ENCODE results near the gene HSPA12A. TPM values are rescaled to one million over a fixed set of nuclear protein-coding genes. Genes with fewer than 3 reads are reported as not detected.

The HSPA12A gene
- total and polyA plus RNA-seq, 2 of the 13 experiments (the other 11 are each of a cell fraction or from before 2014, with no cell fraction given): 6.4 to 13.6 TPM

DNA sequence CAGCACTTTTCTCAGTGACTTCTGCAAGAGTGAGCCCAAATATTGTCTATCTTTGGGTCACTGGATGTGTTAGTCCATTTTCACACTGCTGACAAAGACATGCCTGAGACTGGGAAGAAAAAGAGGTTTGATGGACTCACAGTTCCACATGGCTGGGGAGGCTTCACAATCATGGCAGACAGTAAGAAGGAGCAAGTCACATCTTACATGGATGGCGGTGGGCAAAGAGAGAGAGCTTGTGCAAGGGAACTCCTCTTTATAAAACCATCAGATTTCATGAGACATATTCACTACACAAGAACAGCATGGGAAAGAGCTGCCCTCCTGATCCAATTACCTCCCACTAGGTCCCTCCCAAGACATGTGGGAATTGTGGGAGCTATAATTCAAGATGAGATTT lies 6.1 kb upstream of the HSPA12A start:
- POLR2A ChIA-PET: interaction anchor here (1.1 kb wide), 1 partner anchor 21 kb away, joined by 3 read pairs; no protein-coding TSS in a partner anchor
- BruUV-seq (replicated peaks): no TSS peak

GRCh38 chr10:116748041-116748440 lies 5.7 kb upstream of the HSPA12A start:
- no TSS peak for BruUV-seq (replicated peaks)
- WGBS (ENCODE audit: low lambda C conversion rate): 0% methylated on average over 1 of the region's 1 CpG
- ChIA-PET POLR2A (interaction anchor here (1.1 kb wide), 1 partner anchor 22 kb away, joined by 3 read pairs; no protein-coding TSS in a partner anchor), CTCF (ENCODE audit: low intra/inter-chr PET ratio, low total read pairs) (no interaction called here)
- no peak overlapping the region for H3K9ac ChIP-seq (ENCODE audit: insufficient read depth, low read depth, low read length)
- no peak overlapping the region for H3K27ac ChIP-seq (ENCODE audit: extremely low read length, insufficient read depth, low read length)
- H3K9me3 ChIP-seq (ENCODE audit: low read length): no peaks in the 10 kb centered on the region
- H3K27me3 ChIP-seq (ENCODE audit: control insufficient read depth in 1 of 2, insufficient read depth in 2 of 2, low read length in 2 of 2): peaks cover 0 to 23% of the 10 kb centered on the region in 2 experiments; a peak in 2 of 5 replicates
- intact Hi-C loops (cut with micrococcal nuclease; ENCODE audit: unreplicated experiment) (no loop called here), in situ Hi-C loops (cut with HindIII; ENCODE audit: extremely low pct_ligation_motif_present, low pct_unique_long_range_greater_than_20kb) (no loop called here)
- FAIRE-seq: peak; percentile 39
- no peaks in the 10 kb centered on the region for H4K20me1 ChIP-seq (ENCODE audit: insufficient read depth, low read length)
- no peaks in the 10 kb centered on the region for H3K79me2 ChIP-seq (ENCODE audit: insufficient read depth, low read length)
- peak; percentile 53 for ATAC-seq
- no peak overlapping the region for H3K4me2 ChIP-seq (ENCODE audit: low read depth, low read length)
- no peak overlapping the region for H2AFZ ChIP-seq (ENCODE audit: low read length)
- no peaks in the 10 kb centered on the region for H3K36me3 ChIP-seq (replicated peaks in 1 of 2; ENCODE audit: control insufficient read depth in 1 of 2, insufficient read depth in 2 of 2, low read length in 2 of 2)
- peaks cover 46% of the 10 kb centered on the region for H3K4me1 ChIP-seq (ENCODE audit: insufficient read depth, low read length)
- DNase-seq (ENCODE audit: low spot score): peak; percentile 61
- H3K4me3 ChIP-seq (replicated peaks in 1 of 3; ENCODE audit: insufficient read depth in 1 of 3, low read depth in 2 of 3, low read length in 3 of 3): no peak overlapping the region
- 0 out of 2 replicates have a peak, but pooled peaks have one; percentile 27 for TF ChIP-seq GFI1 (CRISPR knock-in tag; IDR thresholded peaks at IDR 0.05; ENCODE audit: borderline replicate concordance)
- TF ChIP-seq ETV5 (CRISPR knock-in tag; IDR thresholded peaks at IDR 0.05; ENCODE audit: borderline replicate concordance): peak; percentile 25; the same call in 1 of the 2 replicates
- TF ChIP-seq ZNF543 (CRISPR knock-in tag; IDR thresholded peaks at IDR 0.05): no peak
- 0 out of 2 replicates have a peak, but pooled peaks have one; percentile 23 for TF ChIP-seq HMG20B (CRISPR knock-in tag; conservative IDR thresholded peaks at IDR 0.05)
- TF ChIP-seq ELF1 (CRISPR knock-in tag; IDR thresholded peaks at IDR 0.05): peak; percentile 30; the same call in 1 of the 2 replicates
- 0 out of 2 replicates have a peak, but pooled peaks have one; percentile 25 for TF ChIP-seq TBX2 (CRISPR knock-in tag; IDR thresholded peaks at IDR 0.05; ENCODE audit: borderline replicate concordance)
- TF ChIP-seq ATF3 (CRISPR knock-in tag; IDR thresholded peaks at IDR 0.05): peak; percentile 56; the same call in 1 of the 2 replicates
- no peak for TF ChIP-seq ZNF598 (CRISPR knock-in tag; IDR thresholded peaks at IDR 0.05; ENCODE audit: borderline replicate concordance)
- TF ChIP-seq SOX13 (IDR thresholded peaks at IDR 0.05): no peak
- 0 out of 4 replicates have a peak, but pooled peaks of 1 of the 2 experiments have one; percentile 11 for TF ChIP-seq SOX13 (CRISPR knock-in tag; conservative IDR thresholded peaks at IDR 0.05 in 1 of 2, IDR thresholded peaks at IDR 0.05 in 1 of 2)
- TF ChIP-seq FOSL2 (CRISPR knock-in tag; IDR thresholded peaks at IDR 0.05): peak; percentile 93
- TF ChIP-seq ZNF367 (CRISPR knock-in tag; IDR thresholded peaks at IDR 0.05; ENCODE audit: borderline replicate concordance): no peak
- TF ChIP-seq, protein P1, sequence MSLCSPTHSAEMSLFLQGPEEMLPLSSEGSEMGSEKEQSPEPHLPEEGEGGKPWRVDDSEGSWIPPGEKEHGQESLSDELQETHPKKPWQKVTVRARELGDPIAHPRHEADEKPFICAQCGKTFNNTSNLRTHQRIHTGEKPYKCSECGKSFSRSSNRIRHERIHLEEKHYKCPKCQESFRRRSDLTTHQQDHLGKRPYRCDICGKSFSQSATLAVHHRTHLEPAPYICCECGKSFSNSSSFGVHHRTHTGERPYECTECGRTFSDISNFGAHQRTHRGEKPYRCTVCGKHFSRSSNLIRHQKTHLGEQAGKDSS (CRISPR knock-in tag; IDR thresholded peaks at IDR 0.05; ENCODE audit: borderline replicate concordance, low read depth): no peak
- TF ChIP-seq NR2F6 (IDR thresholded peaks at IDR 0.05): peak; percentile 82
- peak; percentile 80 for TF ChIP-seq NR2F6 (CRISPR knock-in tag; IDR thresholded peaks at IDR 0.05)
- TF ChIP-seq ELF3 (CRISPR knock-in tag; IDR thresholded peaks at IDR 0.05): peak; percentile 94

More for the DNA sequence above, 6.1 kb upstream of the HSPA12A start:
- no peaks in the 10 kb centered on the region for H3K9me3 ChIP-seq (ENCODE audit: low read length)
- peaks cover 0 to 21% of the 10 kb centered on the region in 2 experiments; a peak in 2 of 5 replicates for H3K27me3 ChIP-seq (ENCODE audit: control insufficient read depth in 1 of 2, insufficient read depth in 2 of 2, low read length in 2 of 2)
- no peaks in the 10 kb centered on the region for H3K79me2 ChIP-seq (ENCODE audit: insufficient read depth, low read length)
- intact Hi-C loops (cut with micrococcal nuclease; ENCODE audit: unreplicated experiment) (no loop called here), in situ Hi-C loops (cut with HindIII; ENCODE audit: extremely low pct_ligation_motif_present, low pct_unique_long_range_greater_than_20kb) (no loop called here)
- TF ChIP-seq ZNF737 (CRISPR knock-in tag; IDR thresholded peaks at IDR 0.05; ENCODE audit: borderline replicate concordance) (no peak), ZNF431 (CRISPR knock-in tag; IDR thresholded peaks at IDR 0.05; ENCODE audit: borderline replicate concordance, low read depth) (peak; percentile 96), ZNF670 (CRISPR knock-in tag; IDR thresholded peaks at IDR 0.05; ENCODE audit: borderline replicate concordance) (no peak), ZNF674 (CRISPR knock-in tag; IDR thresholded peaks at IDR 0.05; ENCODE audit: low read depth) (no peak), MIXL1 (CRISPR knock-in tag; IDR thresholded peaks at IDR 0.05) (no peak)
- 100% methylated on average over 1 of the region's 1 CpG for WGBS (ENCODE audit: low lambda C conversion rate)
- no peak overlapping the region for H3K4me3 ChIP-seq (replicated peaks in 1 of 3; ENCODE audit: insufficient read depth in 1 of 3, low read depth in 2 of 3, low read length in 3 of 3)
- no peak for DNase-seq (ENCODE audit: low spot score)
- CTCF ChIA-PET (ENCODE audit: low intra/inter-chr PET ratio, low total read pairs): no interaction called here
- no peak overlapping the region for H2AFZ ChIP-seq (ENCODE audit: low read length)
- H3K36me3 ChIP-seq (replicated peaks in 1 of 2; ENCODE audit: control insufficient read depth in 1 of 2, insufficient read depth in 2 of 2, low read length in 2 of 2): no peaks in the 10 kb centered on the region
- no peak overlapping the region for H3K27ac ChIP-seq (ENCODE audit: extremely low read length, insufficient read depth, low read length)
- FAIRE-seq: no peak
- H3K4me1 ChIP-seq (ENCODE audit: insufficient read depth, low read length): peaks cover 42% of the 10 kb centered on the region
- no peaks in the 10 kb centered on the region for H4K20me1 ChIP-seq (ENCODE audit: insufficient read depth, low read length)
- no peak overlapping the region for H3K9ac ChIP-seq (ENCODE audit: insufficient read depth, low read depth, low read length)
- no peak overlapping the region for H3K4me2 ChIP-seq (ENCODE audit: low read depth, low read length)
- ATAC-seq: no peak
